HG03135 (cell line): ENCODE measurements around the gene KAT7.

Experiments
- ATAC-seq: cut with Tn5 transposase; IDR thresholded peaks from one replicate; pipeline ENCODE4 v1.9.1; 2021; ENCODE audit warnings: mild to moderate bottlenecking, moderate library complexity; ENCODE audit not compliant: unreplicated experiment

KAT7 gene

DNA sequence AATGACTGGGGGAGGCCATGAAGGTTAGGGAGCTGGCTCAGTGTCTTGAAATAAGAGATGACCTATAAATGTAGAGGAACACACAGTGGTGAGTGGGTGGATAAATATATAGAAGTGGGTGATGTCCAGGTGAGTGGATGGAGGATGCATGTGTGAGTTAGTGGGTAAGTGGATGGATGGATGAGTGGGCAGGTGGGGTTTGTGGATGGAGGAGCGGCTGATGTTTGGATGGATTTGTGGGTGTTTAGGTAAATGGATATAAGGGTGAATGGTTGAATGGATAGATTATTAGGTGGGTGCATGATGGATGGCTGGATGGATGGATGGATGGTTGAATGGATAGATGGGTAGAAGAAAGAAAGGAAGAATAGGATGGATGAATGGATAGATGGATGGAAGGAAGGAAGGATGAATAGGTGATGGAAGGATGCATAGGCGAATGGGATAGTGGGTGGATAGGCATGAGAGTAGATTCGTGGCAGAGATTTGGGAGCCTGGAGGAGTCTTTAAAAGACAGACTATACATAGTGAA lies 78.5 kb downstream of the KAT7 start:
- ATAC-seq: no peak

DNA sequence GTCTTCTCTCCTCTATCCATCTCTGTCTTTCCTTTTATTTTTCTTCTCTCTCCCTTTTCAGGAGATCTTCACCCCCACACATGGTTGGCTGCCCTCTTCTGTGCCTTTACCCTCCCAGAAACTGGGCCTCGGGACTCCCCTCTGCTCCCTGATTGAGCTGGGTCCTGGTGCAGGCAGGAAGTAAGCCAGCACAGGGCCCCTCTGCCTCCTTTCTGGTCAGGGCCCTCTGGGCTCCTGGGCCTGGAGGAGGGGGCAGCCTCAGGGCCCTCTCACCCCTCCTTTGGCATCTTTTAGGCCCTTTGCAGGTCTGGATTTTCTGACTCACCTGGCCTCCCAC lies 80.5 kb downstream of the KAT7 start:
- ATAC-seq: no peak

DNA sequence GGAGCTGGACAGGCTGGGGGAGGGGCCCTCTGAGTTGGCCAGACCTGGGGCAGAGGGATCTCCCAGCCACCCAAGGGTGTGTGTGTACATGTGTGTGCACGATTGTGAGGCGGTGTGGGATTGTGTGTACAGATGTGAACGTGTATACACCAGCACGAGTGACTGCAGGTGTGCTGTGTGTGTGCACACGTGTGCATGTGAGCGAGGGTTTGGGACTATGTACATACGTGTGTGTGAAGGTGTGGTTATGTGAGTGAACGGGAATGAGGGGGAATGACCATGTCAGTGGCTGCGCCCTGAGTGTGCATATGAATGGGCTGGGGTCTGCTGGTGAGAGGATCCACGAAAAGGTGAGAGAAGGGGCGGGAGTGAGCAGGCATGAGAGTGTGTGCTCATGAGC lies 81.8 kb downstream of the KAT7 start:
- no peak for ATAC-seq

DNA sequence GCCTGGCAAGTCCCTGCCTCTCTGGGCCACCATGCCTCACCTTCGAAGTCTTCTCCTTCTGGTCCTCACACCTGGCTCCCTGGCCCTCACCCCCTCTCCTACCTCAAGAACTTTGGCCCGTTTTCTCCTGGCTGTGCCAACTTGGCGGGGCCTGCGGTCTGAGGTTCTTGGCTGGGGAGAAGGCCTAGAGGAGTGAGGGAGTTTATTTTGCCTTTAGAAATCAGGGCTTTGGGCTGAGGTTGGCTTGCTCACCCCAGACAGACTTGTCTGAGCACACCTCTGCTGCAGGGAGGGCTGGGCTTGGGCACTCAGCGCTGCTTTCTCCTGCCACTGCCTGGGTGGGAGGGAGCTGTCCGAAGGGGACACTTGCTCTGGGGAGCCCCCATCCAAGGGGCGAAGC lies 82.7 kb downstream of the KAT7 start:
- ATAC-seq: no peak

DNA sequence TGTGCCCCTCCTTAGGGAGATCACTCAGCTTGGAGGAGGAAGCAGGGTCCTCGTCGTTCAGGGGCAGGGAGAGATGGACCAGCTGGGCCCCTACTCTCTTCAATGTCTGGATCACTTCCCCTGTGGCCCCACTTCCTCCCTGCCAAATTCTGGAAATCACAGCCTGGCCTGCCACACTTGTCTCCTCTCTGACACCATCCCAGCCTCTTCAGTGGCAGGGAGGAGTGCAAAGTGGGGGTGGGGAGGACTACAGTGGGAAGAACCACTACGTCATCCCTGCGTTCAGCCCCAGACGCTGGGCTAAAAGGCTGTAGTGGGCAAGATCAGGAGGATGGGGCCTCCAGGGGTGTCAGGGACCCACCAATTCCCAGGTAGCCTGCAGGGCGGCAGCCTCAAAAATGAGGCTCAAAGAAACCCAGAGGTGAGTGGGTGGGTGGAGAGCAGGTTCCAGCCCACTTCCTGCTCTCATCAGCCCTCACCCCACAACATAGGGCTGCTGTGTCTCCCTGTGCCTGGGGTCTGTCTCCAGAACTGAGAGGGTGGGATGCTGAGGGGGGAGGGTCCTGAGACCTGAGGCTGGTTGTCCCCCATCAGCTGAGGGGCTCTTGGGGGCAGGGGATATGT lies 84.4 kb downstream of the KAT7 start:
- ATAC-seq: no peak

DNA sequence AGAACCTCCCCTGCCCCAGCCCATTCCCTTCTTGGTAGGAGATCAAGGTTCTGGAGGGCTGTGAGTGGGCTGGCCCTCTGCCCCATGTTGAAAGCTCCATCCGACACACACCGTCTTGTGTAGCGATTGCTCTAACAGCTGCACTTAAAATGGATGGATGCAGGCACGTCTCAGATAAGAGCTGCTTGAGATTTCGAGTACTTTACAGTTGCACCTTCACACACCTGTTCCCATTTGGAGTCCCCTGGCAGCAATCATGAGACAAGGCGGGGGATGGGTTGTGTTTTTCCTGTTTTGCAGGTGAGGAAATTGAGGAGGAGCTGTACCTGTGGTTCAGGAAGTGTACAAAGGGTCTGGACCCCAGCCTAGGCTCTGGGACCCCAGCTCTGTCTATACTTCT lies 85.0 kb downstream of the KAT7 start:
- ATAC-seq: no peak

DNA sequence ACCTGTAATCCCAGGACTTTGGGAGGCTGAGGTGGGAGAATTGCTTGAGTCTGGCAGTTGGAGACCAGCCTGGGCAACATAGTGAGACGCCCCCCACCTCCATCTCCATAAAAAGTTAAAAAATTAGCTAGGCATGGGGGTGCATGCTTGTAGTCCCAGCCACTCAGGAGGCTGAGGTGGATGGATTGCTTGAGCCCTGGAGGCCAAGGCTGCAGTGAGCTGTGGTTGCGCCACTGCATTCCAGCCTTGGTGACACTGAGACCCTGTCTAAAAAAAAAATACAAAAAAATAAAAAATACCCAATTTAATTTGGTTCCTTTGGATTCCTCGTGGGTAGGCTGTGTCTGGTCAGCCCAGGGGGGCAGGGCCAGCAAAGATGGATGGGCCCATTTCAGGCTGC lies 85.4 kb downstream of the KAT7 start:
- no peak for ATAC-seq

DNA sequence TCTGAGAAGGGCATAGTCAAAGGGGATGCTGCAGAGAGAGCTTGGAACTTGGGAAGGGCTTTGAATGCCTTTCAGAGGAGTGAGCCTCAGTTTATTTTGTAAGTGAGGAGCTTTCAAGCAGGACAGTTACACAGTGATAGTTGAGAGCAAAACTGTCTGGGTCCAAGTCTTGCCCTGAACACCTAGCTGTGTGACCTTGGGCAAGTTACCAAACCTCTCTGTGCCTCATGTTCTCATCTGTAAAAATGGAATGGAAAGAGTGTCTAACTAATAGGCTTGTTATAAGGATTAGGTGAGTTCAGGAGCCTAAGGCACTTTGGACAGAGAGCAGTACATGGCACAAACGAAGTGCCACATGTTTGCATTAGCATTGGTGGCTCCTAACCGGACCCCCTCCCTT lies 86.4 kb downstream of the KAT7 start:
- ATAC-seq: no peak

DNA sequence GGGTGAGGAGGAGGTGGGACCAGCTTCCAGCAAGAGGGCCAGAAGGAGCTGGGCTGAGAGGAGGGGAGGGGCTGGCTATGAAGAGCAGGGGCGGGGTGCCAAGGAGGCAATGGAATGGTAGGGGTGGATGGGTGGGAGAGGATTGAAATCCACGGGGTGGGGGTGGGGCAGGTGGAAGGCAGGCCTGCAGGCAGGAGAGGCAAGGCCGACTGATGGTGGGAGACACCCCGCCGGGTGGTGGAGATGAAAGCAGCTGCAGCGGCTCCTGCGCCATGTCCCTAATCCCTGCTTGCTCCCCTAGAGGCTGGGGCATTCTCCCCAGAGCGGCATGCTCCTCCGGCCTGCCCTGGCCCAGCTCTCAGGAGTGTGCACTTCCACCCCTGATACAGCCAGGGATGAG lies 87.2 kb downstream of the KAT7 start:
- ATAC-seq: no peak

DNA sequence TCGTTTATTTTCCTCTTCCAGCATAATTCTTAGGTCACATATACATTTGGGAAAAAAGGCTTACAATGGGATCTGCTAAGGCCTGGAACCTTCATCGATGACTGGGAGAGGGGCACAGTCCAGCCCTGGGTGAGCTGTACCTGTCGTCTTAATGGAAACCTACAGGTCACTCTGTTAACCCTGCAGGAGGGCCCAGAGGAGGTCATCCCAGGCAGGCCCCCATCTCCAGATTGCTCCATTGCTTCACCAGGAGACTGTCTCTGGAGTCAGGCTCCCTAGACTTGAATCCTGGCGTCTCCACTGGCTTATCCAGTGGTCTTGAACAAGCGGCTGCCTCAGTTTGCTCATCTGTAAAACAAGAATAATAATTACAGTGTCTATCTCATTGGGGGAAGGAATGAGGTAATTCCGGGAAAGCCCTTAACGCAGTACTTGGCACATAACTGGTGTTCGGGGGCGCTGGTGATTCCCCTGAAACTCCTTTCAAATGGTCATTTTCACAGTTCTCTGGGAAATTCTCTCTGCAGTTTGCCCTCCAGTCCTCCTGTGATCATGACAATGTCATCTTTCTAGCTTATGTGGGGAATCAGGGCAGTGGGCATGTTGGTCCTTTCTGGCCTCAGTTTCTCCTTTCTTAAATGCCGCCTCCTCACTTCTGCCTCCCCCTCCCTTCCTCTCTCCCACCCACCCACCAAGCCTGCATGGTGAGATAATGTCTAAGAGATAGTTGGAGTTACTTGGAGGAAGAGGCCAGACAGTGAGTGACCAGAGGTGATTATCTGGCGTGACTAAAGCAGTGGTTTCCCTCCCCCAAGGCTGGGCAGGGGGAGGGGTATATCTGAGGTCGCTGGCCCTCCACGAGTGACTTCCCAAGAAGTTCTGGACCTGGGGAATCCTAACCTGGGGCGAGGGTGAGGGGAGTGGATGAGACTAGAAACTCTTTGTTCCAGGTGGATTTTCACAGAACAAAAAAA lies 90.7 kb downstream of the KAT7 start:
- no peak for ATAC-seq

DNA sequence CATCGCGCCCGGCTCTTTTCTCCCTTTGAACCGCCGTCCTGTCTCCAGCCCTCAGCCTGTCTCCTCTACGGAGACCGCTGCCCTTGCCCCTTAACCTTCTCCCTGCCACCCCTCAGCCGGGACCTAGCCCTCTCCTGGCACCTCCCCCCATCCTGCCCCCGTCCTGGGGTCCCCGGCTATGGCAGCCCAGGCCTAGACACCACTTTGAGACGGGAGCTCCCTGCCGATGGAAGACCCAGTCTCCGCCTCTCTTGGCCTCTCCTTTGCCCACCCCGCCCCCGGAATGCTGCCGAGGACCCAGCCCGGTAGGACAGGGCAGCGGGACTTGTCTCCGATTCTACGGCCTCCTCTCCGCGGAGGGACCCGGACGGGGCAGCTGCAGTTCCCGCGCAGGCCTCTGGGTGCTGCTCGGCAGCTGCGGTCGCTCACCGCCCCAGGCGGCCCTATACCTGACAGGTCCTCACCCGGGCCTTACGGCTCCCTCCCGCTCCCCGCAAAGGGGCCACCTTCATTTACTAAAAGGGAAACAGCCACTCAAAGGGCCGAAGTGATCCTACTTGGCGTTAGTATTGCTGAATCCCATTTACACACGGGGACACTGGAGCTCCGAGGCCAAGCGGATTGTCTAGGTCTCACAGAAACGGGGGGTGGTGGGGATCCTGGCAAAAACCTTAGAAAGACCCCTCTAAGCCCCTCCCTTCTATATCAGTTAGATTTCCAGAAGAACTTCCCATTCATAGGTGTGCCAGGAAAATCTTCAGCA lies 92.0 kb downstream of the KAT7 start:
- peak; percentile 66 for ATAC-seq

DNA sequence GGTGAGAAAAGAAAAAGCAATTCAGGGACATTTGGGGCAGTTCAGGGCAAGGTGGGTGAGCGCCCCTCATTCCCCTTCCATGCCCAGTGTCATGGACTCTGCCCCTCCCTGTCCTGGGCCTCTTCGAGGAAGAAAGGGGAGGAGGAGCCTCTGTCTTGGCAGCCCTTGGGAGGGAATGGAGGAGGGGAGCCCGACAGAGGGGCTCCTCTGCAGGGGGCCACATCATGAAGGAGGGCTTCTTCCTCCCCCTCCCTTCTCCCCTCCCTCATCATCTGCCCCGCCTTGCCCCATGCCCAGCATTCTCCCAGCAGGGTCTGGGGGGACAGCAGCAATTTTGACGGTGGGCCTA lies 92.5 kb downstream of the KAT7 start:
- ATAC-seq: no peak

DNA sequence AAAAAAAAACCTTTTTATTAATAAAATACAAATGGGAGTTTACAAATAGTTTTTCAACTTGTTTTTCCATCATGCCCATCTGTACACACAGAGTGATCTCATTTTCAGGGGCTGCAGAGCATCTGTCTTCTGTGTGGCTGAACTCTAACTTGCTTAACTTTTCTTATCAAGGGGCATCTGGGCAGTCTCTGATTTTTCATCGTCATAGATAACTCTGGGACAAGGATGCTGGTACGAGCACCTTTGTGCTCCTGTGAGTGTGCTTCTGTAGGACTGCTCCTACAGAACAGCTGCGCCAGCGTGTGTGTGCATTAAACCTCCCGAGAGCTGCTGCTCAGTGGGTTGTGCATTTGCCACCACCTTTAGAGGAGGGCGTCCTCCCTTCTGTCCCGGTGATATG lies 94.0 kb downstream of the KAT7 start:
- no peak for ATAC-seq
